Prostate gland (tissue), 2 donors: ENCODE results near the gene PACSIN1. TPM values are rescaled to one million over a fixed set of nuclear protein-coding genes. Genes with fewer than 3 reads are reported as not detected.
A peak's percentile ranks its signal among the peaks of the same experiment; 100 is the strongest.

ENCODE experiments used
- DNase-seq: peaks from one replicate; pipeline ENCODE4 v3.0.0-alpha.2; 2019; ENCODE audit warnings: low spot score
- H3K27ac ChIP-seq, 2 donors: fragments of 200-600 bp; sonication (generic); 2 replicates each; pipeline ENCODE4 v1.5.1; 2017 to 2019
- H3K27me3 ChIP-seq: fragments of 200-600 bp; sonication (generic); replicated peaks from 2 replicates; pipeline ENCODE4 v1.5.1; 2019; ENCODE audit not compliant: insufficient read depth
- H3K36me3 ChIP-seq, 2 donors: fragments of 200-600 bp; sonication (generic); 1 replicate in 1 of 2; 2 replicates in 1 of 2; pipeline versions ENCODE4 v1.5.1 to v1.8.1; 2017 to 2019
- H3K4me1 ChIP-seq: fragments of 200-600 bp; sonication (generic); replicated peaks from 2 replicates; pipeline ENCODE4 v1.5.1; 2019
- H3K4me3 ChIP-seq, 2 donors: fragments of 200-600 bp; sonication (generic); 2 replicates each; pipeline ENCODE4 v1.5.1; 2017 to 2019
- H3K9me3 ChIP-seq: fragments of 200-600 bp; sonication (generic); 2 replicates; pipeline ENCODE4 v1.5.1; 2017
- CTCF ChIP-seq, 4 experiments: fragments of 200-600 bp in 2 of 4; fragments of 450-650 bp in 2 of 4; sonication (generic) in 2 of 4; IDR thresholded peaks; 1 replicate in 3 of 4; 2 replicates in 1 of 4; pipeline ENCODE4 v1.5.1; 2016 to 2019; ENCODE audit warnings: antibody characterized with exemption in 4 of 4, mild to moderate bottlenecking in 2 of 4, moderate library complexity in 2 of 4
- POLR2A ChIP-seq: fragments of 450-650 bp; IDR thresholded peaks from one replicate; pipeline ENCODE4 v1.6.1; 2016; ENCODE audit warnings: antibody characterized with exemption, mild to moderate bottlenecking
- POLR2AphosphoS5 ChIP-seq: sonication (generic); formaldehyde crosslinking; IDR thresholded peaks from one replicate; pipeline ENCODE4 v1.6.1; 2017; ENCODE audit warnings: antibody characterized with exemption
- WGBS: methylation state at CpG from one replicate; pipeline ENCODE4 v1.1.5; 2018; 5-methylcytosine and 5-hydroxymethylcytosine counted together
- intact Hi-C: fragments of 100-400 bp; cut with DNase I; formaldehyde crosslinking; loops from one replicate; pipeline ENCODE4 v1.14.2; 2022
- total RNA-seq, 2 donors: library from RNA; depleted of rRNA; stranded (reverse); fragments of >200 nt; gene quantifications; one replicate each; pipeline ENCODE4 v1.1.0, GENCODE V29; 2016

The PACSIN1 gene
- total RNA-seq, 2 donors from 2014 or later = 0.32 to 0.57 TPM

- Histone ChIP-seq H3K9me3 (no peaks in the 10 kb centered on the region), H3K36me3 (no peaks in the 10 kb centered on the region), H3K4me1 (no peaks in the 10 kb centered on the region), H3K27me3 (no peaks in the 10 kb centered on the region), H3K27ac (peak overlapping the region in 1 of 2 donors; percentile 90), H3K4me3 (no peak overlapping the region)
- 95% methylated on average over 4 of the region's 4 CpGs for WGBS
- TF ChIP-seq CTCF (IDR thresholded peaks at IDR 0.05) (no peak), POLR2A (no peak)
- DNase-seq = no peak
- intact Hi-C loops = no loop called here
Measured at GRCh38 chr6:34558172-34558714, 92.4 kb downstream of the PACSIN1 start.

GRCh38 chr6:34559651-34560365 lies 93.9 kb downstream of the PACSIN1 start:
- Histone ChIP-seq H3K27me3 (no peaks in the 10 kb centered on the region), H3K36me3 (no peaks in the 10 kb centered on the region), H3K4me1 (no peaks in the 10 kb centered on the region), H3K27ac (no peak overlapping the region), H3K4me3 (no peak overlapping the region), H3K9me3 (no peaks in the 10 kb centered on the region)
- no peak for DNase-seq
- intact Hi-C loops = no loop called here
- 63% methylated on average over 10 of the region's 10 CpGs for WGBS
- TF ChIP-seq CTCF (IDR thresholded peaks at IDR 0.05) (no peak), POLR2AphosphoS5 (no peak), POLR2A (no peak)

GRCh38 chr6:34560366-34561226 lies 94.7 kb downstream of the PACSIN1 start:
- WGBS = 81% methylated on average over 20 of the region's 20 CpGs
- intact Hi-C loops = no loop called here
- TF ChIP-seq POLR2AphosphoS5 (no peak), POLR2A (no peak), CTCF (IDR thresholded peaks at IDR 0.05) (no peak)

DNA sequence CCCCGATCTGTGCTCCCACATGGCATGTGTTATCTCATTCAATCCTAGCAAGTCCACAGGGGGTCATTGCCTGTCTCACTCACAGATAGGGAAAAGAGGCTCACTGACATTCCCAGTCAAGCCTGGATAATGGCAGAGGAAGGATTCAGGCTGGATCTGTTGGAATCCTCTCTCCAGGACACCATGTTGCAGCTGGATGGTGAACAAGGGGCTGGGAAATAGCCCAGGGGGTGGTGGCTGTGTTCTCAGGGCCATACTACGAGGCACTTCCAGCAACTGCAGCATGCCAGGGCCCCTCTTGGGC lies 95.3 kb downstream of the PACSIN1 start:
- no peaks in the 10 kb centered on the region for H3K36me3 ChIP-seq
- no peak for TF ChIP-seq POLR2AphosphoS5
- no peak for TF ChIP-seq CTCF (IDR thresholded peaks at IDR 0.05)
- no peak for TF ChIP-seq POLR2A
- H3K4me1 ChIP-seq = no peaks in the 10 kb centered on the region
- H3K9me3 ChIP-seq = no peaks in the 10 kb centered on the region
- intact Hi-C loops = no loop called here
- no peaks in the 10 kb centered on the region for H3K27me3 ChIP-seq
- 100% methylated on average over 2 of the region's 2 CpGs for WGBS
- no peak overlapping the region for H3K4me3 ChIP-seq
- DNase-seq = no peak
- no peak overlapping the region for H3K27ac ChIP-seq

More at GRCh38 chr6:34560366-34561226, 94.7 kb downstream of the PACSIN1 start:
- no peaks in the 10 kb centered on the region for H3K9me3 ChIP-seq
- H3K36me3 ChIP-seq = no peaks in the 10 kb centered on the region
- no peaks in the 10 kb centered on the region for H3K4me1 ChIP-seq
- H3K4me3 ChIP-seq = no peak overlapping the region
- H3K27ac ChIP-seq = no peak overlapping the region
- no peaks in the 10 kb centered on the region for H3K27me3 ChIP-seq
- DNase-seq = no peak
